ENCODE data around the gene SLC10A7. TPM values are rescaled to one million over a fixed set of nuclear protein-coding genes. Genes with fewer than 3 reads are reported as not detected.

The SLC10A7 gene
- total and polyA plus RNA-seq, 10 of the 15 experiments (the other 5 are each of a cell fraction or from before 2014, with no cell fraction given), result 4.6 to 23.7 (median 15.6) TPM

DNA sequence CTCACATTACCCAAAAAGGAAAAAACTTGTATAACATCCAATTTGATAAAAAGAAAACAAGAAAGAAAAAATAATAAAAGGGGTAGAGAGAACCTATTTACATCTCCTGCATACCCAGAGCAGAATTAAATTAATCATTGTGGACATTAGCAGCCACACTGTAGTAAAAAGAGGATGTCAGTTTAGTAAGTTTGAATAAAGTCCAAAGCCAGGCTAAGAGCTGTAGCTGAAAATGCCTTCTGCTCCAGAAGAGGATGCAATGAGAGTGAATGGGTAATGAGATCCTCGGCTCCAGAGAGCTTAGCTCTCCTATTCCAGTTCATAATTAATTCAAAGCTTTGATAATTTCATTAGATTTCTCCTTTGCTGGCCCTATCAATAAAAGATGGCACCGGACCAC is 78.2 kb downstream of the SLC10A7 start:
- DNase-seq (ENCODE audit: low read depth, low spot score) (no peak), FAIRE-seq (no peak), ATAC-seq (no peak)
- BruUV-seq (replicated peaks), result no TSS peak
- Histone ChIP-seq H3K9ac (ENCODE audit: control insufficient read depth, insufficient read depth, low read length) (no peak overlapping the region), H3K4me2 (ENCODE audit: control insufficient read depth, insufficient read depth) (no peak overlapping the region), H3K4me3 (no peak overlapping the region), H2AFZ (ENCODE audit: control insufficient read depth, low read depth, low read length) (no peak overlapping the region), H3K79me2 (ENCODE audit: control insufficient read depth, insufficient read depth, low read length) (no peaks in the 10 kb centered on the region), H3K27ac (ENCODE audit: control insufficient read depth, insufficient read depth) (no peak overlapping the region), H3K4me1 (ENCODE audit: control insufficient read depth, insufficient read depth, low read length) (no peaks in the 10 kb centered on the region), H3K36me3 (ENCODE audit: control insufficient read depth in 2 of 2, insufficient read depth in 2 of 2, low read length in 1 of 2) (no peaks in the 10 kb centered on the region; a peak in 2 of 4 replicates), H3K27me3 (replicated peaks in 1 of 2; ENCODE audit: control insufficient read depth in 2 of 2, insufficient read depth in 2 of 2, low read length in 1 of 2) (no peaks in the 10 kb centered on the region), H4K20me1 (ENCODE audit: control insufficient read depth, insufficient read depth) (no peaks in the 10 kb centered on the region), H3K9me3 (replicated peaks; ENCODE audit: control insufficient read depth, insufficient read depth, low read length) (no peaks in the 10 kb centered on the region)
- in situ Hi-C loops (cut with MboI), result no loop called here
- ChIA-PET CTCF (interaction anchor here (0.9 to 2.2 kb wide), 4 partner anchors 16 to 101 kb away, joined by 3 to 5 read pairs (median 3); partner anchors contain the start of gene SLC10A7), POLR2A (no interaction called here), RAD21 (ENCODE audit: unreplicated experiment) (no interaction called here), SMC1A (ENCODE audit: uncharacterized antibody, unreplicated experiment) (interaction anchor here (0.9 to 2.0 kb wide), 9 partner anchors 8 to 97 kb away, joined by 3 to 7 read pairs (median 3); no protein-coding TSS in a partner anchor)
- WGBS (ENCODE audit: insufficient coverage, insufficient replicate concordance, low lambda C conversion rate, missing lambda C conversion rate), result 100% methylated on average over 2 of the region's 2 CpGs
- intact Hi-C loops (cut with micrococcal nuclease; ENCODE audit: unreplicated experiment), result no loop called here
- TF ChIP-seq, protein P1, sequence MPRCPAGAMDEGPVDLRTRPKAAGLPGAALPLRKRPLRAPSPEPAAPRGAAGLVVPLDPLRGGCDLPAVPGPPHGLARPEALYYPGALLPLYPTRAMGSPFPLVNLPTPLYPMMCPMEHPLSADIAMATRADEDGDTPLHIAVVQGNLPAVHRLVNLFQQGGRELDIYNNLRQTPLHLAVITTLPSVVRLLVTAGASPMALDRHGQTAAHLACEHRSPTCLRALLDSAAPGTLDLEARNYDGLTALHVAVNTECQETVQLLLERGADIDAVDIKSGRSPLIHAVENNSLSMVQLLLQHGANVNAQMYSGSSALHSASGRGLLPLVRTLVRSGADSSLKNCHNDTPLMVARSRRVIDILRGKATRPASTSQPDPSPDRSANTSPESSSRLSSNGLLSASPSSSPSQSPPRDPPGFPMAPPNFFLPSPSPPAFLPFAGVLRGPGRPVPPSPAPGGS (IDR thresholded peaks at IDR 0.05; ENCODE audit: borderline replicate concordance, insufficient read depth, low read depth, low read length, poor library complexity, severe bottlenecking), result no peak
- TF ChIP-seq WRNIP1 (IDR thresholded peaks at IDR 0.05; ENCODE audit: borderline replicate concordance, low read depth, low read length), result no peak
- no peak for TF ChIP-seq MEF2B (IDR thresholded peaks at IDR 0.05; ENCODE audit: partially characterized antibody, poor library complexity, severe bottlenecking)
- TF ChIP-seq RAD21 (IDR thresholded peaks at IDR 0.05; ENCODE audit: insufficient read depth, low read depth, low read length), result no peak
- no peak for TF ChIP-seq ZNF217 (IDR thresholded peaks at IDR 0.05)
- TF ChIP-seq HDAC2 (IDR thresholded peaks at IDR 0.05), result no peak
- no peak for TF ChIP-seq MYB (IDR thresholded peaks at IDR 0.05; ENCODE audit: borderline replicate concordance, low read depth, low read length)
- TF ChIP-seq PAX8 (IDR thresholded peaks at IDR 0.05), result no peak
- no peak for TF ChIP-seq RAD51 (IDR thresholded peaks at IDR 0.05)
- TF ChIP-seq, protein P2, sequence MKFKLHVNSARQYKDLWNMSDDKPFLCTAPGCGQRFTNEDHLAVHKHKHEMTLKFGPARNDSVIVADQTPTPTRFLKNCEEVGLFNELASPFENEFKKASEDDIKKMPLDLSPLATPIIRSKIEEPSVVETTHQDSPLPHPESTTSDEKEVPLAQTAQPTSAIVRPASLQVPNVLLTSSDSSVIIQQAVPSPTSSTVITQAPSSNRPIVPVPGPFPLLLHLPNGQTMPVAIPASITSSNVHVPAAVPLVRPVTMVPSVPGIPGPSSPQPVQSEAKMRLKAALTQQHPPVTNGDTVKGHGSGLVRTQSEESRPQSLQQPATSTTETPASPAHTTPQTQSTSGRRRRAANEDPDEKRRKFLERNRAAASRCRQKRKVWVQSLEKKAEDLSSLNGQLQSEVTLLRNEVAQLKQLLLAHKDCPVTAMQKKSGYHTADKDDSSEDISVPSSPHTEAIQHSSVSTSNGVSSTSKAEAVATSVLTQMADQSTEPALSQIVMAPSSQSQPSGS (IDR thresholded peaks at IDR 0.05; ENCODE audit: low read length), result no peak
- TF ChIP-seq ATF7 (IDR thresholded peaks at IDR 0.05; ENCODE audit: low read depth), result no peak
